ENCODE results near the gene DAPK2. TPM values are rescaled to one million over a fixed set of nuclear protein-coding genes. Genes with fewer than 3 reads are reported as not detected.
A peak's percentile ranks its signal among the peaks of the same experiment; 100 is the strongest.
"Not testable (repeated sequence)": the region's sequence is repeated elsewhere in the genome, so short reads cannot be mapped to it uniquely, and the experiment has no call there.

The DAPK2 gene
- total RNA-seq, 1 donor from 2014 or later = 14.6 TPM

DNA sequence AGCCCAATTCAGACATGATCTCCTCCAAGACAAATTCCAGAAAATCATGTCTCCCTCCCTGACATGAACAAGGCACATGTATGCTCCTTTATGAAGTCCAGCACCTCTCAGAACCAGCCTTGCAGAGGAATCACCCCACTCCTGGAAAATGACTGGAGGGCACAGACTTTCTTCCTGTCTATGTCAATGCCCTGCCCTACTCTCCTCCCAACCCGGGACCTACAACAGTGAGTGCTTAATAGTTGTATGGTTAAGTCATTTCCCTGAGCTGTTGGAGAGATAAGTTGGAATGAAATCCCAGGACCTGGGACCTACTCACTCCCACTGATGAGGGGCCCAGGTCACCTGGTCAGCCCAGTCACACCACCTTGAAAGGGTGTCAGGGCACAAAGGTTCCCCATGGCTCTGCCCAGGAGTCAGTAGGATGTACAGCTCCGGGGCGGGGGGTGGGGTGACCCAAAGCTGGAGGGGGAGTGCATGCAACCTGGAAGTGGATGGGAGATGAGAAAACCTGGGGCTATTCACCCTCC is 132.4 kb downstream of the DAPK2 start:
- no peak for DNase-seq

DNA sequence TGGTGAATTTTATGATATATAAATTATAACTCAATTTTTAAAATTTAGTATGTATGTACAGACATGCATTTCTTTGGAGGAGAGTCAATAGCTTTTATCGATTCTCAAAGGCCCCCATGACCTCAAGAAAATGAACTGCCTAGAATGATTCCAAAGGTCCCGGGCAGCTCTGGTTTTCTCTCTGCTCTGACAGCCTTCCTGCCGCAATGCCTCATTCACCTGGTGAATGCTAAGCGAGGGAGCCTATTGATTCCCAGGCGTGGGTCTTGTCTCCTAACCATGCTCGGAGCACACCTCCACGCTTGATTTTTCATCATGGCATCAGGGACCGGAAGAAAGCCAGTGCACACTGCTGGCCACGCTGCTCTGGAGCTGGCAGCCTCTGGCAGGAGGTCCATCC is 132.9 kb downstream of the DAPK2 start:
- no peak for DNase-seq

DNA sequence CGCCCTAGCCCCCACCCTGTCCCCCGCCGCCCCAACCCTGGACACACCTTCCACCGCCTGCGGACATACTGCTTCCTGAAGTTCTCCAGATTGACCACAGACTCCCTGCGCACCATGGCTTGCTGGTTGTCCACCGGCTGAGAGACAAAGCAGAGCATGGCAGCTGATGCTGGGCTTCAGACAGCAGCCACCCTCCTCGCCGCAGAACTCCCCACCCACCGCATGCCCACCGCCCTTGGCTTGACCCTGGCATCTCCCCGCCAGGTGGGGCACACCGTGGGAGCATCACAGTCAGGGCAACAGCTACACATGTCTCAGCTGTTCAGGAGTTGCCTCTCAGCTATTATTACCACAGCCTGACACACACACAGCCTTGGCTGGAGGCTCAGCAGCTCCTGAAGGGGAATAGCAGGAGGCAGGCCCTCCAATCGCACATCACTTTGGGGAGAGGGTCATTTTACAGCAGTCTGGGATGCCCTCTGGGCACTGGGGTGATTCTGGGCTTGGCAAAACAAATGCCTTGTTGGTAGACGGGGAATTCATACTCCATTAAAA is 134.1 kb downstream of the DAPK2 start:
- peak; percentile 33 for DNase-seq

DNA sequence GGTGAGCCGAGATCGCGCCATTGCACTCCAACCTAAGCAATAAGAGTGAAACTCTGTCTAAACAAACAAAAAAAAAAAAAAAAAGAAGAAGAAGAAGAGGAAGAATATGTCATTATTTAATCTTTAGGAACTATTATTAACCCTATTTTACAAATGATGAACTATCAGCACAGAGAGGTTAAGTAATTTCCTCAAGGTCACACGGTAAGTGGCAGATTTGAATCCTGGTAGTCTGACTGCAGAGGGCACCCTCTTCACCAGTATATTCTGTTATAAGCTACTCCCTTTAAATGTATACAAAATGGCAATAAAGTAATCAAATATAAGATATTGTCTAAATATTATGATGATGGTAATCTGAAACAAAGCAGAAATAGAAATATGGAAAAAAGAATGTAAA is 135.1 kb downstream of the DAPK2 start:
- DNase-seq = no peak

DNA sequence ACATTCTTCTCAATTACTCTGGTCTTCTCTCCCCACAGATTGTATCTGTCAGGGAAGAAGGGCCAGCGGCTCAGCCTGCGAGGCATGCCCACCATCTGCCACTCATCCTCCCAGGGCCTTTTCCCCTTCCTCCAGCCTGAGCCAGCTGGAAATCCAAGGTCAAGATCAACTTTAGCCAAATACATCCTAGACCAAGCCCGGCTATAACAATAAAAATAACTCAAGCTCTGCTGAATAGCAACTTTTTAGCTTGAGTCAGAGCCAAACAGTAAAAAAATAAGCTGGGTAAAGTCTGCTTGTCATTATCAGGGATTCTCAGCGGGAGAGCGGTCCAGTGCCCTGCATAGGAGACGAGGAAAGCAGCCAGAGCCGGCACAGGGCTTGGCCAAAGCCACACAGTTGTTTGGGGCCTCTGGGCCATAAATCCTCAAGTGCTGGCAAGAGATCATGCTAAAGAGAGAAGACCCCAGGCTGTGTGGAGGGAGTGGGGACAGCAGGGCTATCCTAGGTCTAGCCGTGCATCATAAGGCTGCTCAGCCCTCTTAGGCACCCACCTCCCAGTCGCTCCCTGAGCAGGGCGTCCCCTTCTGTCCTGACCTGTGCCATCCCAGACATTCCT is 136.4 kb downstream of the DAPK2 start:
- peak; percentile 50 for DNase-seq

DNA sequence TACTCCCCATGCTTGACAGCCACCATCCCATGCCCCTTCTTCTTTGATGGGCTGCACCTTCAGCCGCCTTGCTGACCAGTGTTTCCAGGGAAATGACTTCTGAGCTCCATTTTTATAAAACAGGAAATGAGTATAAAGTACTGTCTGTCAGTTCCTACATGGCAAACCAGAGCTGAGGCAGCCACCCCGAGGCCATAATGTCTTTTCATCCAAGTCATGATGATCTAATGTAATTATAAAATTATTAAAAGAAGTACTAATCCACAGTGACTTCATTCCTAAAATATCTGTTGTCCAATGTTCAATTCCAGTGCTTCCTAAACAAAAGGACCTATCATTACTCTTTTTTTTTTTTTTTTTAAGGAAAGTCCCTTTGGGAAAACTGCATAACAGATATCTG is 137.3 kb downstream of the DAPK2 start:
- DNase-seq = no peak

DNA sequence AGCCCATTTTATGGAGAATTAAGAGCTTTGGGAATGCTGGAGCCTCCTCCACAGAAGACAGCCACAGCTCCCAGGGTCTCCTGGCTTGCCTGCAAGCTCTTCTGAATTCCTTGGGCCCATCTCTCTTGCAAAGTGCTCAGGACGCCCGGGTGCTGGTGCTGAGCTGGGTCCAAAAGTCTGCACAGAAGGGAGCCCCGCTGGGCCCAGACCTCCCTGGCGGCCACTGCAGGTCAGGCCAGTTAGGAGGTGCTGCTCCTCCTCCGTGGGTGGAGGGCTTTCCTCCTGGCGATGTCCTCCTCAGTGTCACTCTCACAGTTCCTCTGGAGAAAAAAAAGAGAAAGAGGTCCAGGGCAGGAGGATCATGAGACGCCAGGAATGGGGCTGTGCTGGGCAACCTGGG is 138.0 kb downstream of the DAPK2 start:
- DNase-seq = no peak

DNA sequence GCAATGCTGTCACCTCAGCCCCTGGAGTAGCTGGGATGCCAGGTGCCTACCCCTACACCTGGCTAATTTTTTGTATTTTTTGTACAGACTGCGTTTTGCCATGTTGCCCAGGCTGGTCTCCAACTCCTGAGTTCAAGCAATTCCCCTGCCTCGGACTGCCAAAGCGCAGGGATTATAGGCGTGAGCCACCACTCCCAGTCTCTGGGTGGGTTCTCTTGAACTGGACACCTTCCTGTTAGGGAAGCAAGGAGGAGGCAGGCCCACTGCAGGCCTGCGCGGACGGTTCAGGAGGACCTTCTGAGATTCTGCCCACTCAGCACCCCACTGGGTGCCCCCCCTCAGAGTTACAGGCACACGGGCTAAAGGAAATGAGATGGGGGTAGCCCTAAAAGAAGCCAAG is 138.8 kb downstream of the DAPK2 start:
- no peak for DNase-seq

DNA sequence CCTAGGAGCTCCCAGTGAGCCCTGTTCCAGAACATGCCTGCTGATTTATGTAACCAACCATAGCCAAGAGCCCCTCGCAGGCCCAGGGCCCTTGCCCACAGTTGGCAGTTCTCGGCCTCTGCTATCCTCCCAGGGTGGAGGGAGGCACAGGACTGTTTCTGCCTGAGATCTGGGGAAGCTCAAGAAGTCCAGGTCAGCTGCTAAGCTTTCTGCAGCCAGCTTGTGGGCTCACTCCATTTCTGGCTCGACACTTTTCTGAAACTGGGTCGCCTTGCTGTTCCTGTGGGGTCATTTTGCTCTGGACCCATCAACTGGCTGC is 140.1 kb downstream of the DAPK2 start:
- DNase-seq = no peak

DNA sequence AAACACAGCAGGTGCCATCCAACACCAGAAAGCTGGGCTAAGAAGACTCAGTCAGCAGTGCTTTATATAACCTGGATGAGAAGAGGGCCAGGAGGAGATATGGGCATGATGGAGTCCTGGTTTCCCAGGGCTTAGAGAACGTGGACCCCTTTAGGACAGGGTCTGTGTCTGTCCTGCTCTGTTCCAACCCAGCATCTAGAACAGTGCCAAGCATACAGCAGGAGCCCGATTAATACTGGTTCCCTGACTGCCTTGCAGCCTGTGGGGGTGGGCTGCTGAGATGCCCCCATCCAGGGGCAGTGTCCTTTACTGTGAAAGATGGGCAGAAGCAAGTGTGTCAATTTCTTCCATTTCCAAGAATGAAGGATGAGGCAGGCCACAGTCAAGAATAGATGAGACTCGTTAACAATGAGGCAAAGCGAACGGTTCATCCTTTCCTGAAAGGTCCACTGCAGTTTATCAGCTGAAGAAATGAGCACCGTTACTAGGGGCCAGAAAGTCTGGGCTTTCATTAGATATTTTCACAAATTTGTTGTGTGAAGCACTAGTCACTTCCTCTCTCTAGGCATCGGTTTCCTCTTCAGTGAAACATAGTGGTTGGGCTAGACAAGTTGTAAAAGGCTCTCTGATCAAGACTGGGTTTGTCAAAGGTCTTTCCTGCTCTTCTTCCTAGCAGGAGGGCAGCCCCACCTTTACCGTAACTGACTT is 140.6 kb downstream of the DAPK2 start:
- DNase-seq = no peak

DNA sequence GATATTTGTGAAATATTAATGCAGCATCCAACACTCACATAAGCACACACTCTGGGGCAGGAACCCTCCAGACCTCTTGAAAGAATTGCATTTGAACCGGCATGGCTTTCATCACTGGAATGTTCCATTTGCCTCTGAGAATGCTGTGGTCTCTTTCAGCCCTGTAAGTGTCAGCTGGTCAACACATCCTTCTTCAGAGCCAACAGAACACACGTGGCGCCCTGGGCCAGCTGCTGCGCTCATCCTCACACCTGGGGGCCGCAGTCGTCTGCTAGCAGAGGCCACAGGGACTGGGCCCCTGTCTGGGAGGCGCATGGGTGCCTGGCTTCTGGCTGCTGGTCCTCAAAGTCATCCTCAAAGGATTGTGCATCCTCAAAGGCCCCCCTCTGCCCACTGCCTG is 141.2 kb downstream of the DAPK2 start:
- peak; percentile 45 for DNase-seq

DNA sequence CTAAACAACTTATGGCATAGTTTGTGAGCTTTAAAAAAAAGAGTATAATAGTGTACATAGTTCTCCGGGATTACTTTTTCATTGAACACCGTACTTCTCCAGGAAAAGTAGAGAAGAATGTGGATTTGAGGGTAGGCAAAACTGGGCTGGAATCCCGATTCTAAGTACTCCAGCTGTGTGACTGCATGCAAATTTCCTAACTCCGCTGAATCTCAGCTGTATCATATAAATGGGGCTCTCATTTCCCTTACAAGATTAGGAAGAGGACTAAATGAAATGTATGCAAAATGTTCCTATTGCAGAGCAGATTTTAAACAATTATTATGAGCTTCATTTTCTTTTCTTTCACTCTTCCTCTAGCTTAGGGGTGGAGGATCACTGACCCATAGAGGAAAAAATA is 142.2 kb downstream of the DAPK2 start:
- DNase-seq = no peak

DNA sequence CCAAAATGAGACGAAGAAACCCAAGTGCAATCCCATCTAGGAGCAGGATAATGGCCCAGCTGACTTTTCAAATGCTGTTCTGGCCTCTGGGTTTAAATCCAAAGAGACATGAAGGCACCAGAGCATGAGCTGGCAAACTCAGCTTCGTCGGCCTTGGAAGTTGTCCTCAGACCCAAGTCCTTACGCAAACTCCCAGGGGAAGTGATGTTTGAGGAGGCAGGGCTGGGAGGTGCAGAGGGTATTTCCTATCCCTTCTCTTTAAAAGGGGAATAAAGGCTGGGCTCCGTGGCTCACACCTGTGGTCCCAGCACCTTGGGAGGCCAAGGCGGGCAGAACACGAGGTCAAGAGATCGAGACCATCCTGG is 143.6 kb downstream of the DAPK2 start:
- no peak for DNase-seq

DNA sequence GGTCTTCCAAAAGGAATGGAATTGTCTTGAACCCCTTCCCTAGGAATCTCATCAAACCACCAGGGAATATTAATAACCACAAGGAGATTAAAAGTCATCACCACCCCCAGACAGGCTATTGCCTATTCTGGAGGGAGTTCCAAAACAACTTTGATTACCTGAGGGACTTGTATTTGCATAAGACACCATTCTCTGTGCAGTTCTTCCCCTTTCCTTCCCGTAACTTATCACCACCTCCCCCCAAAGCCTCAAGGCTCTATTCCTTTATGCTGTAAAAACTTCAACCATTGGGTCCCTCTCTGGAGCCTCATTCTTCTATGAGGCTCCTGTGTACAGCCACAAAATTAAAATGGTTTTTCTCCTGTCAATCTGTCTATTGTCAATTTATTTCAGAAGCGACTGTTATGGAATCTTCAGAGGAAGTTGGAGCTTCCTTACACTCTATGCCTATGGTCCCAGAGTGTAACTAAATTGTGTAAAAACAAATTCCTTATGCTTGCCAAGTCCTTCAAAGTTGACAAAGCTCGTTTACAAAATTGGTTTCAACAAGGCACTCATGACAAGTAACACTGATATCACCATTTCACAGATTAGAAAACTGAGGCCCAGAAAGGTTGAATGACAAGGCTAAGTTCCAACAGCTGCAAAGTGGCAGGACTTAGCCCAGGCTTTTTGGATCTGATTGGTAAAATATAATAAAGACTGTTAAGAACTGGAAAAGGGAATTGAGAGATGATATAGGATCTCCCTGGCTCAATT is 144.2 kb downstream of the DAPK2 start:
- DNase-seq = peak; percentile 40

DNA sequence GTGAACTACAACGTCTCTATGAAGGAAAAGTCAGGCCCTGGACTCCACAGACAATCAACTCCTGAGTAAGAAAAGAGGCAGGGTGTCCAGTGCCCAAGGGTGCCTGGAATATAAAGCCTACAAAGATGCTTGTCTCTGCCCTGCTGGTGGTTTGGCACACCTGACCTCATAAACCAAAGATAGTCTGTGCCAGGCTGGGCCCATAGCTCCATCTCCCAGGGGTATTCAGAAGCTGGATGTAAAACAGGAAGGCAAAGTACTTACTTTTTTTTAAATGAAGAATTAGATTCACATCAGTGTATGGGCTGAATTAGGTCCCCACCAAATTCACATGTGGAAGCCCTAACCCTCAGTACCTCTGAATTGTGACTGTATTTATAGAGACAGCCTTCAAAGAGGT is 146.0 kb downstream of the DAPK2 start:
- DNase-seq = no peak

DNA sequence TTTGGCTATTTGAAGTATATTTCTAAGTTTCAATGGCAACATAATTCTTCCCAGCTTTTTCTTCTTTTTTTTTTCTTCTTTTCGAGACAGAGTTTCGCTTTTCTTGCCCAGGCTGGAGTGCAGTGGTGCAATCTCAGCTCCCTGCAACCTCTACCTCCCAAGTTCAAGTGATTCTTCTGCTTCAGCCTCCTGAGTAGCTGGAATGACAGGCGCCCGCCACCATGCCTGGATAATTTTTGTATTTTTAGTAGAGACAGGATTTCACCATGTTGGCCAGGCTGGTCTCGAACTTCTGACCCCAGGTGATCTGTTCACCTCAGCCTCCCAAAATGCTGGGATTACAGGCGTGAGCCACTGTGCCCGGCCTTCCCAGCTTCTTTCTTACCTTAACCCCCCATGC is 146.7 kb downstream of the DAPK2 start:
- not testable (repeated sequence) for DNase-seq

DNA sequence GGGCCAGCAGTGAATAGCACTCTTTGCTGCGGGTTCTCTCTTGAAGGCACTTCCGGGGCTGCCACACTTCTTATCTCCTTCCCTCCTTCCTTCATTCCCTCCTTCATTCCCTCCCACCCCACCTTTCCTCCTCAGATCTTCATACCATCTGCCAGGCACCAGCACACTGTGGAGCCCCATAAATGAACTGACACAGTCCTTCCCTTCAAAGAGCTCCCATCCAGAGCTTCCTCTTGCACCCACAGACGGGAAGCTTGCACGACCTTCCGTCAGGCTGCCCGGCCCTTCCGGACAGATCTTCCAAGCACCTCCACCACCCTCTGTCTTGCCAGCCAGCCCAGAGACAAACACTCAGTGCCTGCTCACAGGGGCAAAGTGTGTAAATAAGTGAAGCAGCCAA is 147.1 kb downstream of the DAPK2 start:
- DNase-seq = no peak

DNA sequence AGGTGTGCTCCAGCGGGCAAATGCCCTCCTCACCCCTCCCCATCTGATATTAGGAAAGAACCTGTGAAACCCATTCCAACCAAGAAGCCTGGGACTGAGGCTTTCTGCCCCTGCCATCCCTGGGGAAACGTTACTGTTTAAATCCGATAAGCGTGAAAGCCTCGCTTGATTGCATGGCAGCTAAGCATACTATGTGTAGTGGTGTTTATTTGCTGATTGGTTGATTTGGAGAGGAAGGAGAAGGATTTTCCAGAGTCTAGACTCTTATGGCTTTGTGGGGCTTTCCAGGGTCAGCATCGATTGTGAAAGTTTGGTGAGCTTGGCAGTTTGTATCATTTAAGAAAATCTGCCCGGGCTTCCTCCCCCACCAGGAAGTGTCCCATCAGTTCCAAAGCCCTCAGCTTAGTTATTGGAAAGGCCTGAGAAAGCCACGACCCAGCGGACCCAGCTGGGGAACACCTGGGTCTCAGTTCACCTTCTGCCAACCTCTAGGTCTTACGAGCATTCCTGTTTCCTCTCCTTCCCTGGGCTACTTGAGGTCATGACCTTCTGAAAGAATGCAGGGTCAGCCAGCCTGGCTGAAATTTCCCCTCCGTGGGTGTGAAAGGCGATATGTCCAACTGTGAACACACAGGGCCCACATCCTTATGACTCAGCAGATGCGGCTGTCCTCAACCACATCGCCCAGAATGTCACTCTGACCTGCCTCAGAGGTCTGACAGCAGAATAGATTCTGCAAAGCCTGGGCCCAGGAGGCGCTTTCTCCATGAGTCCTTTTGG is 149.8 kb downstream of the DAPK2 start:
- DNase-seq = no peak

DNA sequence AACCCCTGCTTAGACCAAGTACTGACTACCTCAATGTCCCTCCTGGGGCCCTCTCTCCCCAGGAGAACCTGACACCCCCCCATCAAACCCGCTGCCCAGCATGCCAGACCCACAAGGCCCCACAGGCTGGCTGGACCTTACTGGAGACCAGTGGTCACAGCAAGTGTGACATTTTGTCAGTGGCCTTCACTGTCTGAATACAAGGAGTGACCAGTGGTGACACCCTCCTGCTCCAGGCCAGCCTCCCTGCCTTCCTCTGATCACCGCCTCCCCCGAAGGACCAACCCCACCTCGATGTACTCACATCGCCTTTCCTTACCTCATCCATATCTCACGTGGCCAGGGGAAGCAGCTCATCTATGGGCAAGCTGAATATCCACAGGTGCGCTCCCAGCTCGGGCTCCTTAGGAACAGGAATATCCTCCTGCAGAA is 150.5 kb downstream of the DAPK2 start:
- DNase-seq = no peak

DNA sequence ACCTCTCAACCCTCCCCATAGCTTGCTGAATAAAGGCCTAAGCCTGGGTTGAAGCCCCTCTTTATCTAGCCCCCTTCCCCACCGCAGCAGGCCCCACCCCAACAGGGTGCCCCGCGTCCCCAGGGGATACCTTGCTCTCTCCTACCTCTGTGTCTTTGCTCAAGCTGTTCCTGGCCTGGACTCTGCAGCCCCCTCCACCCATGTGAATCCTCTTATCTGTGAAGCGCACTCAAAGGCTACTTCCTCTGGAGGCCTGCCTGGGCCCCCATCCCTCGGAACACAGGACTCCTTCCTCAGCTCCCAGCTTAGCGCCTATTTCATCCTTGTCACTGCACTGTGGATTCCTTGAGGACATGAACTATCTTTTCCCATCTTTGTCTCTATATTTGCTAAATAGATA is 151.1 kb downstream of the DAPK2 start:
- DNase-seq = no peak

DNA sequence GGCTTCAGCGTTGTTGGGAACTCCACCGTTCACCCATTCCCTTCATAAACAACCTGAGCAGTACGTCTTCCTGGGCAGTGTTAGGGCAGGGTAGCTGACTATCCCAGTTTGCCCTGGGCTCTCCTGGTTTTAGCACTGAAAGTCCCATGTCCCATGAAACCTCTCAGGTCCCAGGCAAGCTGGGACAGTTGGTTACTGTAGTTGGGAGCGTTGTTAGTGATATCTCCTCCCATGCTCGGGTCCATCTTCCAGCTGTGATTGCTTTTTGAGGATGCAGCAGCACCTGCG is 151.7 kb downstream of the DAPK2 start:
- no peak for DNase-seq

DNA sequence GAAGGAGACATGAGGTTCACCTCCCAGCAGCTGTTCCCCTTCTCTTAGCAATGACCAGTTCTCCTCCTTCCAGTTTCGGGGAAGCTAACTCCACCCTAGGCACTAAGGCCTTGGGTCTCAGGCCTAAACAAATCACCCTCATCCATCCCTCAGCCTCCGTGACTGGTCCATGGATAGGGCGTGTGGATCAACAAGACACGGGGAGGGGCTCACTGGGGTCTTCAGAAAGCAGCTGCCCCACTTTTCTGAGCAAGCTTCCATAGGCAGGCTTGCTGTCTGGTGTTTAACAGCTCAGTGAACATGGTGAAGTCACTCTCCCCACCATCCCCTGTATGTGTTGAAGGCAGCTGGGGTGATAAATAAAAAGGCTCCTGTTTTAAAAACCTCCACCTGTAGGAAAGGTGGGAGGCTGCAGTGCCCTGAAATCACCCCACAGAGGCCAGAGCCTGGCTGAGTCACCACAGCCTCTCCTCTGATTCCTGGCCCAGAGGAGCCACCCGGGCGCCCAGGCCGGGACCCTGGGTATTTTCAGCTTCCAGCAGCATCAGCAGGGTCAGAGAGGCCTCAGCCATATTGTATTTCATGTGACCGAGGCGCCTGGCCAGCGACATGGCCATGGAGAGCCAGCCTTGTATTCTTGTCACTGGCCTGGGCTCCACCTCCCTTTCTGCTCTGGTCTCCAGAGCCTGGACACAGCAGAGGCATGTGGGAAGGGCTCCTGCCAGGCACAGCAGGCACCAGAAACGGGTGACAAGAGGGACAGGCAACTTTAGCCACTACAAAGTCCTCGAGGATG is 152.2 kb downstream of the DAPK2 start:
- no peak for DNase-seq
